HCT116 (cell line): ENCODE measurements around the gene RRAS2.

Experiments
- POLR2AphosphoS5 ChIP-seq: IDR thresholded peaks from 2 replicates; pipeline ENCODE4 v1.6.1; 2011; ENCODE audit warnings: mild to moderate bottlenecking, low read depth, low read length, moderate library complexity
- TF ChIP-seq, protein P1 (sequence below), 3 experiments: fragments of 200-600 bp in 1 of 3; sonication (generic) in 1 of 3; IDR thresholded peaks in 2 of 3; conservative IDR thresholded peaks in 1 of 3; 2 replicates each; pipeline ENCODE4 v1.5.1; 2012 to 2017; ENCODE audit warnings: low read depth in 2 of 3, low read length in 2 of 3, antibody characterized with exemption in 1 of 3, borderline replicate concordance in 1 of 3, control low read depth in 1 of 3, mild to moderate bottlenecking in 1 of 3, mixed read lengths in 1 of 3, mixed run types in 1 of 3, moderate library complexity in 1 of 3; ENCODE audit not compliant: insufficient read depth in 1 of 3

DNA sequence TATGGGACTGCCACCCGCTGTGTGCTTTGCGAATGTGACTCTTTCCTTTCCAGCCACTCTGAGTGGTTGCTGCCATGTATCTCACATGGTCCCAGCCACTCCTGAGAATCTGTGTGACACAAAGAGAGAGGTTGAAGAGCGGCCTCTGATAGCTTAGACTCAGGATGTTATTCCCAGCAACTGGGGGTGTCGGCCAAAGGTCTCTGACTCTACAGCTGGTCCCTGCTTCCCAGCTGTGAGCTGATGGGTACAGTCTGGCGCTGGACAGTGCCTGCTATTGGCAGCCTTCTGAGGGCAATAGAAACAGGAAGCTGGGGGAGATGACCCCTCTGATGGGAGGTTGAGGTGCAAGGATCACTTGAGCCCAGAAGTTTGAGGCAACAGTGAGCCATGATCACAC, 105.1 kb downstream of the RRAS2 start:
- TF ChIP-seq POLR2AphosphoS5, result no peak
- TF ChIP-seq, protein P1, sequence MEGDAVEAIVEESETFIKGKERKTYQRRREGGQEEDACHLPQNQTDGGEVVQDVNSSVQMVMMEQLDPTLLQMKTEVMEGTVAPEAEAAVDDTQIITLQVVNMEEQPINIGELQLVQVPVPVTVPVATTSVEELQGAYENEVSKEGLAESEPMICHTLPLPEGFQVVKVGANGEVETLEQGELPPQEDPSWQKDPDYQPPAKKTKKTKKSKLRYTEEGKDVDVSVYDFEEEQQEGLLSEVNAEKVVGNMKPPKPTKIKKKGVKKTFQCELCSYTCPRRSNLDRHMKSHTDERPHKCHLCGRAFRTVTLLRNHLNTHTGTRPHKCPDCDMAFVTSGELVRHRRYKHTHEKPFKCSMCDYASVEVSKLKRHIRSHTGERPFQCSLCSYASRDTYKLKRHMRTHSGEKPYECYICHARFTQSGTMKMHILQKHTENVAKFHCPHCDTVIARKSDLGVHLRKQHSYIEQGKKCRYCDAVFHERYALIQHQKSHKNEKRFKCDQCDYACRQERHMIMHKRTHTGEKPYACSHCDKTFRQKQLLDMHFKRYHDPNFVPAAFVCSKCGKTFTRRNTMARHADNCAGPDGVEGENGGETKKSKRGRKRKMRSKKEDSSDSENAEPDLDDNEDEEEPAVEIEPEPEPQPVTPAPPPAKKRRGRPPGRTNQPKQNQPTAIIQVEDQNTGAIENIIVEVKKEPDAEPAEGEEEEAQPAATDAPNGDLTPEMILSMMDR (IDR thresholded peaks at IDR 0.05 in 2 of 3, conservative IDR thresholded peaks at IDR 0.05 in 1 of 3; ENCODE audit: borderline replicate concordance in 1 of 3, insufficient read depth in 1 of 3, low read depth in 2 of 3, low read length in 2 of 3), result no peak
